Thyroid gland (tissue), 4 donors: ENCODE data around the gene CTBP1.

Source experiments
- POLR2A ChIP-seq, 2 donors: fragments of 450-650 bp; IDR thresholded peaks; one replicate each; pipeline ENCODE4 v1.6.1; 2017; ENCODE audit warnings: antibody characterized with exemption in 2 of 2, mild to moderate bottlenecking in 2 of 2, moderate library complexity in 1 of 2
- TF ChIP-seq, protein P1 (sequence below), 6 experiments: fragments of 200-600 bp in 3 of 6; fragments of 450-650 bp in 3 of 6; sonication (generic) in 3 of 6; IDR thresholded peaks; one replicate each; pipeline ENCODE4 v1.5.1; 2016 to 2019; ENCODE audit warnings: antibody characterized with exemption in 6 of 6, mild to moderate bottlenecking in 2 of 6, inconsistent platforms in 1 of 6, moderate library complexity in 1 of 6

DNA sequence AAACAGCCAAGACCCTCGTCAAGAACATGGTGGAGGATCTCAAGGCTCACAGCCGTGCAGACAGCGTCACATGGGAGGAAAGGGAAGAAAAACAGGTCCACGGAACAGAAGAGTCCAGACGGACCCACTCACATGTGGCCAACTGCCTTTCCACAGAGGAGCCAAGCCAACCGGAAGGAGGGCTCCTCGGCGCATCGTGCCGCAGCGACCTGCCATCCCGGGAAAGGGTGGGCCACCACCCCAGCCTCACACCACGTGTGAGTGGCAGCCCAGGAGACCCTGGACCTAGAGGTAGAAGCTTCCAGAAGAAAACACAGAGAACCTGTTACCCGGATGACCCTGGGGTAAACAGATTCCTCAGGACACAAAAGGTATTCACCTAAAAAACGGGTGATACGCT, 28.4 kb downstream of the CTBP1 start:
- TF ChIP-seq, protein P1, sequence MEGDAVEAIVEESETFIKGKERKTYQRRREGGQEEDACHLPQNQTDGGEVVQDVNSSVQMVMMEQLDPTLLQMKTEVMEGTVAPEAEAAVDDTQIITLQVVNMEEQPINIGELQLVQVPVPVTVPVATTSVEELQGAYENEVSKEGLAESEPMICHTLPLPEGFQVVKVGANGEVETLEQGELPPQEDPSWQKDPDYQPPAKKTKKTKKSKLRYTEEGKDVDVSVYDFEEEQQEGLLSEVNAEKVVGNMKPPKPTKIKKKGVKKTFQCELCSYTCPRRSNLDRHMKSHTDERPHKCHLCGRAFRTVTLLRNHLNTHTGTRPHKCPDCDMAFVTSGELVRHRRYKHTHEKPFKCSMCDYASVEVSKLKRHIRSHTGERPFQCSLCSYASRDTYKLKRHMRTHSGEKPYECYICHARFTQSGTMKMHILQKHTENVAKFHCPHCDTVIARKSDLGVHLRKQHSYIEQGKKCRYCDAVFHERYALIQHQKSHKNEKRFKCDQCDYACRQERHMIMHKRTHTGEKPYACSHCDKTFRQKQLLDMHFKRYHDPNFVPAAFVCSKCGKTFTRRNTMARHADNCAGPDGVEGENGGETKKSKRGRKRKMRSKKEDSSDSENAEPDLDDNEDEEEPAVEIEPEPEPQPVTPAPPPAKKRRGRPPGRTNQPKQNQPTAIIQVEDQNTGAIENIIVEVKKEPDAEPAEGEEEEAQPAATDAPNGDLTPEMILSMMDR (IDR thresholded peaks at IDR 0.05), result no peak
- TF ChIP-seq POLR2A (IDR thresholded peaks at IDR 0.05), result no peak
